Measurements from ENCODE around the gene METTL9.

GRCh38 chr16:21703589-21704174, 104.3 kb downstream of the METTL9 start:
- TF ChIP-seq CTCF (IDR thresholded peaks at IDR 0.05; ENCODE audit: low read depth, low read length) (no peak), POLR2A (IDR thresholded peaks at IDR 0.05; ENCODE audit: extremely low read depth, insufficient read length) (no peak), MYC (IDR thresholded peaks at IDR 0.05; ENCODE audit: low read depth, low read length) (no peak)
- TF ChIP-seq, protein P1, sequence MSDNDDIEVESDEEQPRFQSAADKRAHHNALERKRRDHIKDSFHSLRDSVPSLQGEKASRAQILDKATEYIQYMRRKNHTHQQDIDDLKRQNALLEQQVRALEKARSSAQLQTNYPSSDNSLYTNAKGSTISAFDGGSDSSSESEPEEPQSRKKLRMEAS (IDR thresholded peaks at IDR 0.05; ENCODE audit: low read depth, low read length) = no peak
